GM23338 (cell line): Measurements from ENCODE around the gene CNOT6. TPM values are rescaled to one million over a fixed set of nuclear protein-coding genes. Genes with fewer than 3 reads are reported as not detected.
A peak's percentile ranks its signal among the peaks of the same experiment; 100 is the strongest.
"Not testable (repeated sequence)": the region's sequence is repeated elsewhere in the genome, so short reads cannot be mapped to it uniquely, and the experiment has no call there.

Experiments
- ATAC-seq: fragments of 200-7000 bp; cut with Tn5 transposase; 3 replicates; pipeline ENCODE4 v1.9.1; 2020
- DNase-seq: peaks from one replicate; pipeline ENCODE4 v3.0.0-alpha.2; 2015; ENCODE audit warnings: low spot score
- H2AFZ ChIP-seq: fragments of 200-600 bp; sonication (generic); 2 replicates; pipeline ENCODE4 v1.8.0; 2016; ENCODE audit warnings: antibody characterized with exemption, mild to moderate bottlenecking, moderate library complexity
- H3F3A ChIP-seq: fragments of 200-600 bp; sonication (generic); replicated peaks from 2 replicates; pipeline ENCODE4 v1.8.0; 2017; ENCODE audit warnings: antibody characterized with exemption, mixed run types, low read depth
- H3K27ac ChIP-seq: fragments of 200-600 bp; sonication (generic); 2 replicates; pipeline ENCODE4 v1.6.1; 2016; ENCODE audit warnings: low read depth
- H3K27me3 ChIP-seq: fragments of 200-600 bp; sonication (generic); 2 replicates; pipeline ENCODE4 v1.8.0; 2016; ENCODE audit warnings: mild to moderate bottlenecking, mixed run types, moderate library complexity; ENCODE audit not compliant: insufficient read depth
- H3K36me3 ChIP-seq: fragments of 200-600 bp; sonication (generic); 2 replicates; pipeline ENCODE4 v1.8.0; 2016; ENCODE audit warnings: mild to moderate bottlenecking; ENCODE audit not compliant: insufficient read depth
- H3K4me1 ChIP-seq: fragments of 200-600 bp; sonication (generic); 2 replicates; pipeline ENCODE4 v1.8.0; 2016; ENCODE audit warnings: mild to moderate bottlenecking, moderate library complexity; ENCODE audit not compliant: insufficient read depth
- H3K4me2 ChIP-seq: fragments of 200-600 bp; sonication (generic); 2 replicates; pipeline ENCODE4 v1.7.1; 2017; ENCODE audit warnings: mixed run types
- H3K4me3 ChIP-seq: fragments of 200-600 bp; sonication (generic); 2 replicates; pipeline ENCODE4 v1.6.1; 2016; ENCODE audit warnings: mixed run types
- H3K79me2 ChIP-seq: fragments of 200-600 bp; sonication (generic); replicated peaks from 2 replicates; pipeline ENCODE4 v1.8.0; 2017; ENCODE audit warnings: mild to moderate bottlenecking; ENCODE audit not compliant: insufficient read depth
- H3K9me2 ChIP-seq: fragments of 200-600 bp; sonication (generic); 2 replicates; pipeline ENCODE4 v1.8.0; 2017; ENCODE audit not compliant: insufficient read depth
- H4K20me1 ChIP-seq: fragments of 200-600 bp; sonication (generic); replicated peaks from 2 replicates; pipeline ENCODE4 v1.8.0; 2017; ENCODE audit warnings: mild to moderate bottlenecking; ENCODE audit not compliant: insufficient read depth
- H3K27ac Mint-ChIP-seq: 2 replicates; pipeline ENCODE4 v1.8.0; 2020; ENCODE audit warnings: inconsistent platforms, mild to moderate bottlenecking, moderate library complexity, mixed read lengths
- H3K27me3 Mint-ChIP-seq: 3 replicates; pipeline ENCODE4 v1.8.0; 2022; ENCODE audit warnings: low read depth, mild to moderate bottlenecking, moderate library complexity, mixed read lengths, inconsistent platforms; ENCODE audit not compliant: insufficient read depth, poor library complexity
- H3K36me3 Mint-ChIP-seq: 3 replicates; pipeline ENCODE4 v1.8.0; 2021; ENCODE audit warnings: low read depth, mild to moderate bottlenecking, inconsistent platforms, moderate library complexity, mixed read lengths
- H3K4me1 Mint-ChIP-seq: 3 replicates; pipeline ENCODE4 v1.8.0; 2020; ENCODE audit warnings: mild to moderate bottlenecking, inconsistent platforms, mixed read lengths
- H3K4me3 Mint-ChIP-seq: 3 replicates; pipeline ENCODE4 v1.8.0; 2021; ENCODE audit warnings: moderate library complexity, mild to moderate bottlenecking, inconsistent platforms, mixed read lengths
- H3K9me3 Mint-ChIP-seq: 3 replicates; pipeline ENCODE4 v1.8.0; 2020; ENCODE audit warnings: moderate library complexity, mild to moderate bottlenecking, inconsistent platforms, mixed read lengths
- JUNB ChIP-seq: IDR thresholded peaks from one replicate; pipeline ENCODE4 v1.6.1; 2016; ENCODE audit warnings: antibody characterized with exemption; ENCODE audit not compliant: unreplicated experiment
- POLR2AphosphoS5 ChIP-seq: IDR thresholded peaks from 2 replicates; pipeline ENCODE4 v1.6.1; 2016; ENCODE audit warnings: antibody characterized with exemption, low read depth
- STAT1 ChIP-seq: IDR thresholded peaks from one replicate; pipeline ENCODE4 v1.6.1; 2016; ENCODE audit warnings: antibody characterized with exemption; ENCODE audit not compliant: unreplicated experiment
- ZNF331 ChIP-seq: fragments of 250-450 bp; sonication (Bioruptor Pico); IDR thresholded peaks from 2 replicates; pipeline ENCODE4 v1.5.0; 2020; ENCODE audit warnings: low read depth, mild to moderate bottlenecking, moderate library complexity
- polyA plus RNA-seq: library from polyadenylated mRNA; unstranded; fragments of >200 nt; fragmentation: Nextera tagmentation; extraction: Ambion mirVana; gene quantifications from 2 replicates; pipeline ENCODE4 v1.2.1, GENCODE V29; 2016
- total RNA-seq: library from RNA; depleted of rRNA; stranded (reverse); fragments of >200 nt; shearing (Covaris generic); gene quantifications from 2 replicates; pipeline ENCODE4 v1.2.3, GENCODE V29; 2014
- TF ChIP-seq, protein P1 (sequence below): IDR thresholded peaks from one replicate; pipeline ENCODE4 v1.6.1; 2018; ENCODE audit warnings: antibody characterized with exemption; ENCODE audit not compliant: unreplicated experiment
- TF ChIP-seq, protein P2 (sequence below): IDR thresholded peaks from 2 replicates; pipeline ENCODE4 v1.6.1; 2016; ENCODE audit warnings: antibody characterized with exemption
- TF ChIP-seq, protein P3 (sequence below), 2 experiments: fragments of 200-600 bp in 1 of 2; sonication (generic) in 1 of 2; conservative IDR thresholded peaks; 2 replicates each; pipeline versions ENCODE4 v1.5.1 to v1.6.1; 2016 to 2017; ENCODE audit warnings: antibody characterized with exemption in 2 of 2, low read depth in 2 of 2, mild to moderate bottlenecking in 2 of 2, moderate library complexity in 1 of 2

CNOT6 gene
- total and polyA plus RNA-seq, 2 experiments from 2014 or later, result 14.6 to 38.7 TPM

DNA sequence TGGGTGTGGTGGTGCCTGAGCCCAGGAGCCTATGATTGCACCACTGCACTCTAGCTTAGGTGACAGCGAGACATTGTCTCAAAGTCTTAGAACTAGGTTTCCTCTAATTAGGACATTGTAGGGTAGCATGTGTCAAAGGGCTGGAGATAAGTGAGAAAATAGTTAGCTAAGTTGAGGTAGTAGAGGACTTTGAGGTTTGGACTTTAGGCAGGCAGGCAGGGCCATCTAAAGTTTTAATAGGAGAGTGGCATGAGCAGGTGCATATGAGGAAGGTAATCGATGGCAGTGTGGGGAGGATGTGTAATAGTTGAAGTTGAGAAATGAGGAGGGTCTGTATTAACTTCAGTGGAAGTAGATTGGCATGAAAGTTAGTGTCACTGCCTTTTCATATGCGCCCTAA is 21.1 kb downstream of the CNOT6 start (continued):
- TF ChIP-seq, protein P1, sequence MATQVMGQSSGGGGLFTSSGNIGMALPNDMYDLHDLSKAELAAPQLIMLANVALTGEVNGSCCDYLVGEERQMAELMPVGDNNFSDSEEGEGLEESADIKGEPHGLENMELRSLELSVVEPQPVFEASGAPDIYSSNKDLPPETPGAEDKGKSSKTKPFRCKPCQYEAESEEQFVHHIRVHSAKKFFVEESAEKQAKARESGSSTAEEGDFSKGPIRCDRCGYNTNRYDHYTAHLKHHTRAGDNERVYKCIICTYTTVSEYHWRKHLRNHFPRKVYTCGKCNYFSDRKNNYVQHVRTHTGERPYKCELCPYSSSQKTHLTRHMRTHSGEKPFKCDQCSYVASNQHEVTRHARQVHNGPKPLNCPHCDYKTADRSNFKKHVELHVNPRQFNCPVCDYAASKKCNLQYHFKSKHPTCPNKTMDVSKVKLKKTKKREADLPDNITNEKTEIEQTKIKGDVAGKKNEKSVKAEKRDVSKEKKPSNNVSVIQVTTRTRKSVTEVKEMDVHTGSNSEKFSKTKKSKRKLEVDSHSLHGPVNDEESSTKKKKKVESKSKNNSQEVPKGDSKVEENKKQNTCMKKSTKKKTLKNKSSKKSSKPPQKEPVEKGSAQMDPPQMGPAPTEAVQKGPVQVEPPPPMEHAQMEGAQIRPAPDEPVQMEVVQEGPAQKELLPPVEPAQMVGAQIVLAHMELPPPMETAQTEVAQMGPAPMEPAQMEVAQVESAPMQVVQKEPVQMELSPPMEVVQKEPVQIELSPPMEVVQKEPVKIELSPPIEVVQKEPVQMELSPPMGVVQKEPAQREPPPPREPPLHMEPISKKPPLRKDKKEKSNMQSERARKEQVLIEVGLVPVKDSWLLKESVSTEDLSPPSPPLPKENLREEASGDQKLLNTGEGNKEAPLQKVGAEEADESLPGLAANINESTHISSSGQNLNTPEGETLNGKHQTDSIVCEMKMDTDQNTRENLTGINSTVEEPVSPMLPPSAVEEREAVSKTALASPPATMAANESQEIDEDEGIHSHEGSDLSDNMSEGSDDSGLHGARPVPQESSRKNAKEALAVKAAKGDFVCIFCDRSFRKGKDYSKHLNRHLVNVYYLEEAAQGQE, result no peak

DNA sequence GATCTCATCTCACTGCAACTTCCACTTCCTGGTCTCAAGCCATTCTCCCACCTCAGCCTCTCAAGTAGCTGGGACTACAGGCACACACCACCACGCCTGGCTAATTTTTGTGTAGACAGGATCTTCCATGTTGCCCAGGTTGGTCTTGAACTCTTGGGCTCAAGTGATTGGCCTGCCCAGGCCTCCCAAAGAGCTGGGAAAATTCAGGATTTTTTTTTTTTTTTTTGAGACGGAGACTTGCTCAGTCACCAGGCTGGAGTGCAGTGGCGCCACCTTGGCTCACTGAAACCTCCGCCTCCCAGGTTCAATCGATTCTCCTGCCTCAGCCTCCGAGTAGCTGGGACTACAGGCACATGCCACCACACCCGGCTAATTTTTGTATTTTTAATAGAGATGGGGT is 21.8 kb downstream of the CNOT6 start:
- DNase-seq, result peak; percentile 46

DNA sequence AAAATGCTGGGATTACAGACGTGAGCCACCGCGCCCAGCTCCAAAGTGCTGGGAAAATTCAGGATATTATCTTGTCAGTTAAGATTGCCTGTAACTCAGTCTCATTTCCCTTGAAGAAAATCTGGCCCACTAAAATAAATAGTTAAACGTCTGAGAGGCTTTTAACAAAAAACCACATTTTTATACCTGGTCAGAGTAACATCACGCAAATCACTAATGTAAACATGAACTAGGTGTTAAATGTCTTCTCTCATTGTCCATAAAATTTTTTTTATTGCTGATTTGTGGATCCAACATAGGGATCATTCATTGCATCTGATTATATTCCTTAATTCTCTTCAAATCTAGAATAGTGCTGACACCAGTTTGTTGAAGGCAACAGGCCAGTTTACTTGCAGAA is 22.3 kb downstream of the CNOT6 start:
- Histone ChIP-seq H3K27ac (no peak overlapping the region), H3K4me2 (no peak overlapping the region), H3F3A (no peaks in the 10 kb centered on the region), H3K9me2 (no peaks in the 10 kb centered on the region), H3K36me3 (no peaks in the 10 kb centered on the region), H3K4me1 (peaks cover 17% of the 10 kb centered on the region), H4K20me1 (peaks cover 87% of the 10 kb centered on the region), H3K79me2 (peaks cover 100% of the 10 kb centered on the region), H3K4me3 (no peak overlapping the region), H3K27me3 (no peaks in the 10 kb centered on the region), H2AFZ (no peak overlapping the region)
- ATAC-seq, result no peak
- no peak for DNase-seq
- H3K4me1 Mint-ChIP-seq, result peaks cover 38% of the 10 kb centered on the region
- H3K27ac Mint-ChIP-seq, result peak overlapping the region; percentile 54; the same call in 1 of the 2 replicates
- TF ChIP-seq, protein P2, sequence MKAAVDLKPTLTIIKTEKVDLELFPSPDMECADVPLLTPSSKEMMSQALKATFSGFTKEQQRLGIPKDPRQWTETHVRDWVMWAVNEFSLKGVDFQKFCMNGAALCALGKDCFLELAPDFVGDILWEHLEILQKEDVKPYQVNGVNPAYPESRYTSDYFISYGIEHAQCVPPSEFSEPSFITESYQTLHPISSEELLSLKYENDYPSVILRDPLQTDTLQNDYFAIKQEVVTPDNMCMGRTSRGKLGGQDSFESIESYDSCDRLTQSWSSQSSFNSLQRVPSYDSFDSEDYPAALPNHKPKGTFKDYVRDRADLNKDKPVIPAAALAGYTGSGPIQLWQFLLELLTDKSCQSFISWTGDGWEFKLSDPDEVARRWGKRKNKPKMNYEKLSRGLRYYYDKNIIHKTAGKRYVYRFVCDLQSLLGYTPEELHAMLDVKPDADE, result no peak
- TF ChIP-seq, protein P3, sequence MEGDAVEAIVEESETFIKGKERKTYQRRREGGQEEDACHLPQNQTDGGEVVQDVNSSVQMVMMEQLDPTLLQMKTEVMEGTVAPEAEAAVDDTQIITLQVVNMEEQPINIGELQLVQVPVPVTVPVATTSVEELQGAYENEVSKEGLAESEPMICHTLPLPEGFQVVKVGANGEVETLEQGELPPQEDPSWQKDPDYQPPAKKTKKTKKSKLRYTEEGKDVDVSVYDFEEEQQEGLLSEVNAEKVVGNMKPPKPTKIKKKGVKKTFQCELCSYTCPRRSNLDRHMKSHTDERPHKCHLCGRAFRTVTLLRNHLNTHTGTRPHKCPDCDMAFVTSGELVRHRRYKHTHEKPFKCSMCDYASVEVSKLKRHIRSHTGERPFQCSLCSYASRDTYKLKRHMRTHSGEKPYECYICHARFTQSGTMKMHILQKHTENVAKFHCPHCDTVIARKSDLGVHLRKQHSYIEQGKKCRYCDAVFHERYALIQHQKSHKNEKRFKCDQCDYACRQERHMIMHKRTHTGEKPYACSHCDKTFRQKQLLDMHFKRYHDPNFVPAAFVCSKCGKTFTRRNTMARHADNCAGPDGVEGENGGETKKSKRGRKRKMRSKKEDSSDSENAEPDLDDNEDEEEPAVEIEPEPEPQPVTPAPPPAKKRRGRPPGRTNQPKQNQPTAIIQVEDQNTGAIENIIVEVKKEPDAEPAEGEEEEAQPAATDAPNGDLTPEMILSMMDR (conservative IDR thresholded peaks at IDR 0.05; ENCODE audit: low read depth in 2 of 2), result 0 out of 4 replicates have a peak, but pooled peaks of 1 of the 2 experiments have one; percentile 3
- TF ChIP-seq JUNB (no peak), ZNF331 (CRISPR knock-in tag) (no peak), POLR2AphosphoS5 (no peak), STAT1 (no peak)
- TF ChIP-seq, protein P1, result no peak
- no peak overlapping the region for H3K4me3 Mint-ChIP-seq
- H3K36me3 Mint-ChIP-seq, result peaks cover 12% of the 10 kb centered on the region
- H3K9me3 Mint-ChIP-seq, result no peaks in the 10 kb centered on the region
- no peaks in the 10 kb centered on the region for H3K27me3 Mint-ChIP-seq

More for the DNA sequence above, 21.8 kb downstream of the CNOT6 start:
- not testable (repeated sequence) for H3K27ac ChIP-seq, H3F3A ChIP-seq, H3K27me3 Mint-ChIP-seq, H3K9me3 Mint-ChIP-seq, H3K27me3 ChIP-seq, H3K4me3 ChIP-seq, H2AFZ ChIP-seq, H3K36me3 ChIP-seq, H3K9me2 ChIP-seq, H3K4me3 Mint-ChIP-seq, H3K27ac Mint-ChIP-seq, H3K4me2 ChIP-seq
- H3K79me2 ChIP-seq, result peaks cover 100% of the 10 kb centered on the region
- Mint-ChIP-seq H3K36me3 (peaks cover 12% of the 10 kb centered on the region), H3K4me1 (peaks cover 35% of the 10 kb centered on the region)
- peaks cover 83% of the 10 kb centered on the region for H4K20me1 ChIP-seq
- ATAC-seq, result peak; percentile 48
- TF ChIP-seq, protein P3 (conservative IDR thresholded peaks at IDR 0.05; ENCODE audit: low read depth in 2 of 2), result peak; percentile 25 to 27; a peak in 1 of 4 replicates
- H3K4me1 ChIP-seq, result peaks cover 17% of the 10 kb centered on the region
